ENCODE measurements around the gene PRPSAP1.

- TF ChIP-seq CTCF (IDR thresholded peaks at IDR 0.05): peak in 1 of 6 experiments; percentile 13
- TF ChIP-seq POLR2A (IDR thresholded peaks at IDR 0.05): no peak
Measured at GRCh38 chr17:76265624-76266243, 88.0 kb downstream of the PRPSAP1 start.

Data from adrenal gland (tissue), 5 donors.